HG03442 (cell line): ENCODE measurements around the gene KCNH6.

Experiments
- ATAC-seq: cut with Tn5 transposase; IDR thresholded peaks from one replicate; pipeline ENCODE4 v1.9.1; 2021; ENCODE audit warnings: mild to moderate bottlenecking, moderate library complexity; ENCODE audit not compliant: unreplicated experiment

The KCNH6 gene

GRCh38 chr17:63486317-63487013 is 36.7 kb upstream of the KCNH6 start:
- no peak for ATAC-seq

- no peak for ATAC-seq
Observed at GRCh38 chr17:63487014-63487339, 36.2 kb upstream of the KCNH6 start.

GRCh38 chr17:63488851-63489250 is 34.3 kb upstream of the KCNH6 start:
- no peak for ATAC-seq

GRCh38 chr17:63489291-63489690 is 33.9 kb upstream of the KCNH6 start:
- ATAC-seq, result no peak

GRCh38 chr17:63490329-63490728 is 32.8 kb upstream of the KCNH6 start:
- no peak for ATAC-seq

- no peak for ATAC-seq
Observed at GRCh38 chr17:63490858-63491400, 32.2 kb upstream of the KCNH6 start.

GRCh38 chr17:63491413-63491812 is 31.7 kb upstream of the KCNH6 start:
- ATAC-seq, result no peak

- no peak for ATAC-seq
Observed at GRCh38 chr17:63491977-63492618, 31.1 kb upstream of the KCNH6 start.

GRCh38 chr17:63492940-63493339 is 30.2 kb upstream of the KCNH6 start:
- no peak for ATAC-seq

- no peak for ATAC-seq
Observed at GRCh38 chr17:63493411-63493810, 29.7 kb upstream of the KCNH6 start.

- ATAC-seq, result no peak
Observed at GRCh38 chr17:63494300-63494928, 28.7 kb upstream of the KCNH6 start.

GRCh38 chr17:63495491-63495890 is 27.7 kb upstream of the KCNH6 start:
- ATAC-seq, result no peak

GRCh38 chr17:63496177-63496576 is 27.0 kb upstream of the KCNH6 start:
- no peak for ATAC-seq

GRCh38 chr17:63496663-63497400 is 26.3 kb upstream of the KCNH6 start:
- no peak for ATAC-seq

GRCh38 chr17:63497708-63498483 is 25.3 kb upstream of the KCNH6 start:
- no peak for ATAC-seq

GRCh38 chr17:63498626-63499195 is 24.4 kb upstream of the KCNH6 start:
- no peak for ATAC-seq

GRCh38 chr17:63500543-63501390 is 22.4 kb upstream of the KCNH6 start:
- no peak for ATAC-seq

GRCh38 chr17:63503341-63503705 is 19.8 kb upstream of the KCNH6 start:
- no peak for ATAC-seq

GRCh38 chr17:63504261-63504660 is 18.9 kb upstream of the KCNH6 start:
- ATAC-seq, result no peak
